Brain microvascular endothelial cell (primary cell): ENCODE data around the gene CREB5.

ENCODE experiments used
- DNase-seq: peaks from one replicate; pipeline ENCODE4 v3.0.0-alpha.2; 2020
- H3K27ac ChIP-seq: fragments of 250-450 bp; sonication (Bioruptor Pico); 2 replicates; pipeline ENCODE4 v1.5.1; 2020; ENCODE audit warnings: mild to moderate bottlenecking, moderate library complexity
- H3K27me3 ChIP-seq: fragments of 250-450 bp; sonication (Bioruptor Pico); replicated peaks from 2 replicates; pipeline ENCODE4 v1.5.1; 2020; ENCODE audit warnings: mild to moderate bottlenecking
- H3K36me3 ChIP-seq: fragments of 250-450 bp; sonication (Bioruptor Pico); replicated peaks from 2 replicates; pipeline ENCODE4 v1.5.1; 2020; ENCODE audit warnings: mild to moderate bottlenecking
- H3K4me3 ChIP-seq: 2 replicates; pipeline ENCODE4 v1.5.1; 2011; ENCODE audit warnings: low read depth, mild to moderate bottlenecking, control low read depth, low read length, moderate library complexity
- in situ Hi-C: cut with HindIII; loops from 2 replicates; pipeline ENCODE4 v1.10.0; 2017; ENCODE audit warnings: low sequenced_read_pairs, low pct_ligation_motif_present
- TF ChIP-seq, protein P1 (sequence below): IDR thresholded peaks from 2 replicates; pipeline ENCODE4 v1.5.1; 2011; ENCODE audit warnings: low read depth, mild to moderate bottlenecking, moderate library complexity, low read length, control low read depth, inconsistent platforms; ENCODE audit errors: missing control alignments

Gene CREB5

DNA sequence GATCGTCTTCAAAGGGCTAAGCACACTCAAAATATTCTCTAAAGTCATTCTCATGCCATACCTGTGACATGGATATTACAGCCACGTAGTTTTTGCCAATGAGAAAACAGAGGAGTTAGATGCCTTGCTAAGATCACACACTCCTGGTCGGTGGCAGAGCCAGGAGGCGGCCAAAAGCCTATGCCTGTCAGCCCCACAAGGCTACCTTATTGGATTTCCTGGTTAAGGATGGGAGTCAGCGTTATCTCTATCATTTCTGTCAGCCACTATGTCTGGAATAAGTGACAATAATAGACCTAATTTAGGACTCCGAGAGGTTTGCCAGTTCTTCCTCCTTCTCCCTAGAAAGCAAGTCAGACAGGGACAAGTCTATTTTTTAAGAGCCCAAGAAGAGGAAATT is 295.0 kb downstream of the CREB5 start:
- TF ChIP-seq, protein P1, sequence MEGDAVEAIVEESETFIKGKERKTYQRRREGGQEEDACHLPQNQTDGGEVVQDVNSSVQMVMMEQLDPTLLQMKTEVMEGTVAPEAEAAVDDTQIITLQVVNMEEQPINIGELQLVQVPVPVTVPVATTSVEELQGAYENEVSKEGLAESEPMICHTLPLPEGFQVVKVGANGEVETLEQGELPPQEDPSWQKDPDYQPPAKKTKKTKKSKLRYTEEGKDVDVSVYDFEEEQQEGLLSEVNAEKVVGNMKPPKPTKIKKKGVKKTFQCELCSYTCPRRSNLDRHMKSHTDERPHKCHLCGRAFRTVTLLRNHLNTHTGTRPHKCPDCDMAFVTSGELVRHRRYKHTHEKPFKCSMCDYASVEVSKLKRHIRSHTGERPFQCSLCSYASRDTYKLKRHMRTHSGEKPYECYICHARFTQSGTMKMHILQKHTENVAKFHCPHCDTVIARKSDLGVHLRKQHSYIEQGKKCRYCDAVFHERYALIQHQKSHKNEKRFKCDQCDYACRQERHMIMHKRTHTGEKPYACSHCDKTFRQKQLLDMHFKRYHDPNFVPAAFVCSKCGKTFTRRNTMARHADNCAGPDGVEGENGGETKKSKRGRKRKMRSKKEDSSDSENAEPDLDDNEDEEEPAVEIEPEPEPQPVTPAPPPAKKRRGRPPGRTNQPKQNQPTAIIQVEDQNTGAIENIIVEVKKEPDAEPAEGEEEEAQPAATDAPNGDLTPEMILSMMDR, result no peak
- Histone ChIP-seq H3K36me3 (no peaks in the 10 kb centered on the region), H3K4me3 (no peak overlapping the region), H3K27me3 (no peaks in the 10 kb centered on the region), H3K27ac (no peak overlapping the region)
- in situ Hi-C loops, result no loop called here
- DNase-seq, result no peak

DNA sequence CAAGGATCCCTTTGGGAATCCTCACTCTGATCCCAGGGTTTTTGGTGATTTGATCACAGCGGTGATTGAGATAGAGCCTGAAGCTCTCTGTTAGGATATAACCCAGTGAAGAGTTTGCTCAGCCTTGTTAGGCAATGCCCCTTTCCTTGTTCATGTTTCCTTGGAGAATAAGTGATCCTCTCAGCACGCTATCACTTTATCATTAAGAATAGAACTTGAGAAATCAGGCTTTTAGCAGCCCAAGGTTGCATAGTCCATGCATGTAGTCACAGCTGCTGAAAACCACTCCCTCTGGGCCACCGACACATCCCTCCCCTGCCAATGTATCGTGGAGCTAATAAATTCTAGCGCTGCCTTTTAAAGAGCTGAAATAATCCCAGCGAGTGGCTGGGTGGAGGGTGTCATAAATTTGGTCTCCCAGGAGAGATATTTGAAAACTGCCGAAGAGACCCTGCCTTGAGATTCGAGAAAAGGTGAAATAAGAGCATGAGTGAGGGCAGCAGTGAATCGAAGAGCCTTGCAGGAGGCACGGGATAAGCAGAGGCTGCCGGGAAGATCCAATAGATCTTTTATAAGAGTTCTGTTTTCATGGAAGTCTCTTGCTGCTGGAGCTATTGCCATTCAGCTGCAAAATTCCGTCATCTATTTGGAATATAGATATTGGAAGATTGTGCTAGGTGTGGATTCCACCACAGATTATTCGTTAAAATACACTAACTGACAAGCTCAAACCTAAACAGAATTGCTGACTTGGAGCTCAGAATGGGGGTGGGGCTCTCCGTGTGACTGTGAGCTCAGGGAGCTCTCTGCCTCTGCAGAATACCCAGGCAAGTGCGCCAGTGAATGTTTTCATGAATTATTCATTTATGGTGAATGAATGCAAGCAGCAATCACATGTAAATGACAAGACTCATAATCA is 296.0 kb downstream of the CREB5 start:
- TF ChIP-seq, protein P1, result no peak
- no peaks in the 10 kb centered on the region for H3K27me3 ChIP-seq
- H3K4me3 ChIP-seq, result no peak overlapping the region
- H3K27ac ChIP-seq, result no peak overlapping the region
- H3K36me3 ChIP-seq, result no peaks in the 10 kb centered on the region
- in situ Hi-C loops, result no loop called here
- DNase-seq, result no peak

DNA sequence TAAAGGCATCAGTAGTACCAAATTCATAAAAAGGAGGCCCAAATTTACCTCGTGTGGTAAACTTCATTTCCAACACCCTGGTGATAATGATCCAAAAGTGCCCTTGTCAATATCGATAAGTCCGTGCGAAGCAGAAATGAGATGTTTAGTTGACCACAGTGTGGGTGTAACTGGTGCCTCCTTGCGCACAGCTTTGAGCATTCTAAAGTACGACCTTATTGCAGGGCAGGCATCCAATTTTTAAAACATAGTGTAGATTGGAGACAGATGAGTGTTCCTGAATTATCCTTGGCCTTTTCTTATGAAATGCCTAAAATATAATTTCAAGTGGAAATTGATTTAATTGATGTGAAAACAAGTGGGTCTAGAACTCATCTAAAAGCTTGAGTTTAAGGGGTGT is 297.4 kb downstream of the CREB5 start:
- TF ChIP-seq, protein P1, result no peak
- DNase-seq, result no peak
- H3K27ac ChIP-seq, result no peak overlapping the region
- no peaks in the 10 kb centered on the region for H3K27me3 ChIP-seq
- H3K36me3 ChIP-seq, result no peaks in the 10 kb centered on the region
- H3K4me3 ChIP-seq, result no peak overlapping the region
- in situ Hi-C loops, result no loop called here

DNA sequence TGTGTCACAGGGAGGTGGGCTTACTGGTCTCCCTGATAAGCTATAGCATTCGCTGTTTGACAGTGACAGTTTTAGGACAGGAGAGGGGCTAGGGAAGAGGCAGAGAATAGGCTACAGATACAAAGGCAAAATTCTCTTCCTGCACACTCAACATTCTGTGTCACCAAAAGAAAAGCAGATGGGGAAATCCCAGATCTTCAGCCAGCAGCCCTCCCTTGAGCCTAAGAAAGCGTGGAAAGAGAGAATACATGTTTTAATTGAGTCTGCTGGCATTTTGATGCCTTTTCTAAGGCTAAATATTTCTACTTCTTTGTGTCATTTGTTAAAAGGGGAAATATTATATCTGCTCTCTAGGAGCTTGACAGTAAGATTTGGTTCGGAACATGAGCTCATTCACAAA is 298.8 kb downstream of the CREB5 start:
- Histone ChIP-seq H3K4me3 (no peak overlapping the region), H3K27ac (no peak overlapping the region), H3K36me3 (no peaks in the 10 kb centered on the region), H3K27me3 (no peaks in the 10 kb centered on the region)
- TF ChIP-seq, protein P1, result no peak
- in situ Hi-C loops, result no loop called here
- no peak for DNase-seq

DNA sequence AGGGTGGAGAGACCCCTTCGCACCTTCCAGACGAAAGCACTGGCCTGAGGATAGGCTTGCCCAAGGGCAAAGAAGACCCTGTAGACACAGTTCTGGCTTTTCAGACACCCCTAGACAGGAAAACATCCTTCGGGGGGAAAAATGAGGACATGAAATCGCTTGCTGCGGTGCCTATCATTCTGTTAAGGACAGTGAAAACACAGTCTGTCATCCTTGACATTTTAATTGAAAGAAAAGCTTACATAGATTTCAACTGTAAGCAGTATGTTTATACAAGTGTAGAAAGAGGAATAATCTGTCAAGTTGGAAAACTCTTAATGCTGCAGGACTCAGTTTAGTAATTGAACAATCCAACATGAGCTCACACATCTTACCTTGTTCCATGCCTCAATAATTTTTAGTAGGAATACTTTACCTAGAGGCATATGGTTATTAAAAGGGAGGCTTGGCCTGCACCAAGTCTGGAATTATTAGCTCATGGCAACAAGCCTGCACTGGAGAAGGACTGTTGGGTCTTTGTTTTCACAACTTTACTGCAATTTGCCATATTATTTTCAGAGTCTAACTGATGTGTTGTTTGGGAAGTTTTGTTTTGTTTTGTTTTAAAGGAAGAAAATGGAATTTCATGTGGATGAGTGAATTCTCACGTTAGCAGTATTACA is 302.3 kb downstream of the CREB5 start:
- no peaks in the 10 kb centered on the region for H3K36me3 ChIP-seq
- H3K27ac ChIP-seq, result no peak overlapping the region
- H3K4me3 ChIP-seq, result no peak overlapping the region
- TF ChIP-seq, protein P1, result no peak
- no peaks in the 10 kb centered on the region for H3K27me3 ChIP-seq
- no peak for DNase-seq
- in situ Hi-C loops, result no loop called here
